HCT116 (cell line): ENCODE measurements around the gene LGMN. TPM values are rescaled to one million over a fixed set of nuclear protein-coding genes. Genes with fewer than 3 reads are reported as not detected.

Experiments used
- ATAC-seq: fragments of 200-7000 bp; cut with Tn5 transposase; 2 replicates; pipeline ENCODE4 v1.9.1; 2020; ENCODE audit warnings: mild to moderate bottlenecking, moderate library complexity
- BruUV-seq: library from RNA; stranded (reverse); fragments of 400-500 nt; replicated peaks from 2 replicates; lab custom pipeline; 2021; lab: Mats Ljungman, UMichigan
- CTCF ChIA-PET: fragments of 300-600 bp; sonication (Branson Sonifier 250); formaldehyde crosslinking; loops from one replicate; lab custom pipeline; 2021; ENCODE audit warnings: antibody characterized with exemption; lab: Charles Lee
- POLR2A ChIA-PET: fragments of 300-600, 350-600 bp; sonication (Branson Sonifier 250); formaldehyde crosslinking; loops from one replicate; lab custom pipeline; 2021; ENCODE audit warnings: antibody characterized with exemption; lab: Charles Lee
- RAD21 ChIA-PET, 2 experiments: fragments of 300-600 bp; sonication (Branson Sonifier 250); formaldehyde crosslinking; loops; one replicate each; lab custom pipeline; 2023; ENCODE audit warnings: low total read pairs in 2 of 2; ENCODE audit not compliant: uncharacterized antibody in 2 of 2, unreplicated experiment in 2 of 2, low non-redundant PET in 1 of 2; lab: Charles Lee
- DNase-seq: peaks from one replicate; pipeline ENCODE4 v3.0.0-alpha.2; 2010; ENCODE audit warnings: low read depth, low spot score
- H2AFZ ChIP-seq: fragments of 200-600 bp; shearing (Covaris generic), sonication (generic); 2 replicates; pipeline ENCODE4 v1.6.1; 2017; ENCODE audit warnings: low read depth, mixed run types, mixed read lengths, antibody characterized with exemption, low read length; ENCODE audit not compliant: poor library complexity, severe bottlenecking
- H3K27ac ChIP-seq: 2 replicates; pipeline ENCODE4 v1.5.1; 2012; ENCODE audit warnings: low read depth, low read length
- H3K27me3 ChIP-seq: fragments of 200-600 bp; sonication (generic); 2 replicates; pipeline ENCODE4 v1.6.1; 2016; ENCODE audit warnings: mixed run types, low read length, mixed read lengths; ENCODE audit not compliant: insufficient read depth
- H3K36me3 ChIP-seq, 2 experiments: fragments of 200-500 bp in 1 of 2; fragments of 200-600 bp in 1 of 2; sonication (Bioruptor generic) in 1 of 2; sonication (generic) in 1 of 2; 2 replicates each; pipeline versions ENCODE4 v1.5.1 to v1.6.1; 2014 to 2016; ENCODE audit warnings: low read length in 2 of 2, inconsistent platforms in 1 of 2, mixed read lengths in 1 of 2, mixed run types in 1 of 2; ENCODE audit not compliant: insufficient read depth in 2 of 2, control insufficient read depth in 1 of 2
- H3K4me1 ChIP-seq, 2 experiments: fragments of 200-600 bp in 1 of 2; sonication (generic) in 1 of 2; 2 replicates each; pipeline versions ENCODE4 v1.5.1 to v1.6.1; 2012 to 2017; ENCODE audit warnings: low read length in 2 of 2, inconsistent platforms in 1 of 2, mild to moderate bottlenecking in 1 of 2, mixed read lengths in 1 of 2, mixed run types in 1 of 2, moderate library complexity in 1 of 2; ENCODE audit not compliant: insufficient read depth in 2 of 2, control insufficient read depth in 1 of 2
- H3K4me2 ChIP-seq: fragments of 200-600 bp; sonication (generic); 2 replicates; pipeline ENCODE4 v1.6.1; 2017; ENCODE audit warnings: mixed run types, low read length, mixed read lengths
- H3K4me3 ChIP-seq, 2 experiments: fragments of 200-600 bp in 1 of 2; sonication (generic) in 1 of 2; replicated peaks in 1 of 2; 2 replicates each; pipeline ENCODE4 v1.5.1; 2011 to 2016; ENCODE audit warnings: low read length in 2 of 2, control low read depth in 1 of 2, low read depth in 1 of 2, mild to moderate bottlenecking in 1 of 2, mixed read lengths in 1 of 2, mixed run types in 1 of 2
- H3K79me2 ChIP-seq: fragments of 200-600 bp; sonication (generic); 2 replicates; pipeline ENCODE4 v1.6.1; 2017; ENCODE audit warnings: mild to moderate bottlenecking, mixed run types, low read length, moderate library complexity, mixed read lengths; ENCODE audit not compliant: insufficient read depth
- H3K9ac ChIP-seq: fragments of 200-600 bp; sonication (generic); 2 replicates; pipeline ENCODE4 v1.6.1; 2016; ENCODE audit warnings: low read length, mixed read lengths
- H3K9me2 ChIP-seq: fragments of 200-600 bp; sonication (generic), shearing (Covaris generic); 2 replicates; pipeline ENCODE4 v1.6.1; 2017; ENCODE audit warnings: mixed run types, mild to moderate bottlenecking, moderate library complexity; ENCODE audit not compliant: insufficient read depth
- H3K9me3 ChIP-seq, 2 experiments: fragments of 200-500 bp in 1 of 2; fragments of 200-600 bp in 1 of 2; sonication (Bioruptor generic) in 1 of 2; sonication (generic) in 1 of 2; 2 replicates each; pipeline ENCODE4 v1.6.1; 2014 to 2017; ENCODE audit warnings: low read length in 2 of 2, mixed read lengths in 2 of 2, inconsistent platforms in 1 of 2, low read depth in 1 of 2, mild to moderate bottlenecking in 1 of 2, mixed run types in 1 of 2, moderate library complexity in 1 of 2; ENCODE audit not compliant: control insufficient read depth in 1 of 2, insufficient read depth in 1 of 2
- H4K20me1 ChIP-seq: fragments of 200-600 bp; sonication (generic), shearing (Covaris generic); 2 replicates; pipeline ENCODE4 v1.6.1; 2017; ENCODE audit warnings: mixed run types, mild to moderate bottlenecking, moderate library complexity; ENCODE audit not compliant: insufficient read depth
- ATF3 ChIP-seq: IDR thresholded peaks from 2 replicates; pipeline ENCODE4 v1.6.1; 2012
- CEBPB ChIP-seq: IDR thresholded peaks from 2 replicates; pipeline ENCODE4 v1.6.1; 2012; ENCODE audit warnings: low read depth
- CTCF ChIP-seq, 3 experiments: fragments of 200-600 bp in 1 of 3; sonication (generic) in 1 of 3; IDR thresholded peaks in 2 of 3; conservative IDR thresholded peaks in 1 of 3; 2 replicates each; pipeline ENCODE4 v1.5.1; 2012 to 2017; ENCODE audit warnings: low read depth in 2 of 3, low read length in 2 of 3, antibody characterized with exemption in 1 of 3, borderline replicate concordance in 1 of 3, control low read depth in 1 of 3, mild to moderate bottlenecking in 1 of 3, mixed read lengths in 1 of 3, mixed run types in 1 of 3, moderate library complexity in 1 of 3; ENCODE audit not compliant: insufficient read depth in 1 of 3
- EGR1 ChIP-seq: IDR thresholded peaks from 2 replicates; pipeline ENCODE4 v1.6.1; 2012; ENCODE audit warnings: low read depth
- EZH2phosphoT487 ChIP-seq: fragments of 200-600 bp; IDR thresholded peaks from 2 replicates; pipeline ENCODE4 v1.6.1; 2018; ENCODE audit warnings: antibody characterized with exemption, borderline replicate concordance
- FOSL1 ChIP-seq: IDR thresholded peaks from 2 replicates; pipeline ENCODE4 v1.6.1; 2012; ENCODE audit warnings: low read depth
- REST ChIP-seq: IDR thresholded peaks from 2 replicates; pipeline ENCODE4 v1.6.1; 2012; ENCODE audit warnings: low read depth
- SRF ChIP-seq: IDR thresholded peaks from 2 replicates; pipeline ENCODE4 v1.6.1; 2012; ENCODE audit warnings: low read depth
- TCF7L2 ChIP-seq: IDR thresholded peaks from 2 replicates; pipeline ENCODE4 v1.7.0; 2011; ENCODE audit warnings: borderline replicate concordance, inconsistent platforms; ENCODE audit not compliant: insufficient read depth, insufficient read length; ENCODE audit errors: extremely low read depth
- YY1 ChIP-seq: IDR thresholded peaks from 2 replicates; pipeline ENCODE4 v1.6.1; 2011; ENCODE audit warnings: low read length, low read depth, moderate library complexity, mild to moderate bottlenecking; ENCODE audit not compliant: insufficient replicate concordance; ENCODE audit errors: extremely low read depth
- ZNF274 ChIP-seq: fragments of 200-500 bp; sonication (Bioruptor generic); IDR thresholded peaks from 2 replicates; pipeline ENCODE4 v1.6.1; 2014; ENCODE audit warnings: mild to moderate bottlenecking, low read depth, low read length, inconsistent platforms
- intact Hi-C: fragments of 100-400 bp; cut with micrococcal nuclease; formaldehyde crosslinking; loops from 2 replicates; pipeline ENCODE4 v1.10.0; 2022
- total RNA-seq: library from RNA; stranded (reverse); gene quantifications from one replicate; pipeline ENCODE4 v1.2.1, GENCODE V29; 2021; ENCODE audit not compliant: unreplicated experiment

Gene LGMN
- total RNA-seq, 1 experiment from 2014 or later = 44.9 TPM

- Histone ChIP-seq H3K36me3 (peaks cover 0 to 4% of the 10 kb centered on the region in 2 experiments; a peak in 1 of 4 replicates), H3K4me1 (peaks cover 2 to 4% of the 10 kb centered on the region in 2 experiments; a peak in 3 of 4 replicates), H3K9ac (no peak overlapping the region), H3K4me3 (no peak overlapping the region), H2AFZ (no peak overlapping the region), H4K20me1 (no peaks in the 10 kb centered on the region), H3K9me3 (no peaks in the 10 kb centered on the region), H3K4me2 (no peak overlapping the region), H3K9me2 (no peaks in the 10 kb centered on the region)
- RAD21 ChIA-PET = no interaction called here
- POLR2A ChIA-PET = no interaction called here
- intact Hi-C loops = no loop called here
- ATAC-seq = no peak
- CTCF ChIA-PET = no interaction called here
- TF ChIP-seq ZNF274 (no peak), EGR1 (no peak), YY1 (no peak), FOSL1 (no peak), CTCF (IDR thresholded peaks at IDR 0.05 in 2 of 3, conservative IDR thresholded peaks at IDR 0.05 in 1 of 3; ENCODE audit: borderline replicate concordance in 1 of 3, insufficient read depth in 1 of 3, low read depth in 2 of 3, low read length in 2 of 3) (no peak), TCF7L2 (no peak), ATF3 (no peak), EZH2phosphoT487 (no peak), CEBPB (no peak), SRF (no peak), REST (no peak)
- TF ChIP-seq, all 23 proteins: peak for 0
- Histone ChIP-seq H3K79me2 (no peaks in the 10 kb centered on the region), H3K27ac (no peak overlapping the region), H3K27me3 (no peaks in the 10 kb centered on the region)
- no peak for DNase-seq
- no TSS peak for BruUV-seq
These were observed 44.9 kb downstream of the LGMN start for GRCh38 chr14:92703516-92703915.
